ENCODE data around the gene ATP1B4. TPM values are rescaled to one million over a fixed set of nuclear protein-coding genes. Genes with fewer than 3 reads are reported as not detected.

Gene ATP1B4
- polyA plus RNA-seq, 3 donors = 0.01 TPM; not detected in 2

- H3K4me2 ChIP-seq (replicated peaks; ENCODE audit: extremely low read depth, low read length, poor library complexity, severe bottlenecking) = no peak overlapping the region
- H3K9me3 Mint-ChIP-seq = peaks cover 0 to 4% (median 0%) of the 10 kb centered on the region in 7 donors
- no peaks in the 10 kb centered on the region for H3K4me1 ChIP-seq (ENCODE audit: control insufficient read depth in 1 of 2, insufficient read depth in 2 of 2, low read length in 2 of 2)
- no peak overlapping the region for H3K27ac ChIP-seq (ENCODE audit: low read depth in 1 of 2, low read length in 2 of 2)
- H3K27me3 ChIP-seq (ENCODE audit: control insufficient read depth in 2 of 2, insufficient read depth in 2 of 2, low read length in 2 of 2) = no peaks in the 10 kb centered on the region
- WGBS (ENCODE audit: insufficient coverage) = 90% methylated on average over 2 of the region's 6 CpGs
- no peak overlapping the region for H3K9ac ChIP-seq (ENCODE audit: insufficient read depth, low read length, poor library complexity, severe bottlenecking)
- peaks cover 0 to 2% (median 0%) of the 10 kb centered on the region in 3 donors for H3K27me3 Mint-ChIP-seq (ENCODE audit: low read depth in 3 of 3)
- H3K27ac Mint-ChIP-seq = no peak overlapping the region
- no peaks in the 10 kb centered on the region for H3K79me2 ChIP-seq (ENCODE audit: insufficient read depth, low read length)
- no peak overlapping the region for H3K4me3 ChIP-seq (replicated peaks in 1 of 3; ENCODE audit: low read depth in 2 of 3, low read length in 3 of 3)
- H3K4me3 Mint-ChIP-seq = no peak overlapping the region
- intact Hi-C loops (cut with micrococcal nuclease) = no loop called here
- peaks cover 4% of the 10 kb centered on the region for H3K4me1 Mint-ChIP-seq
- H4K20me1 ChIP-seq (ENCODE audit: insufficient read depth, low read length) = no peaks in the 10 kb centered on the region
- no peaks in the 10 kb centered on the region for H3K9me3 ChIP-seq (replicated peaks in 1 of 2; ENCODE audit: control insufficient read depth in 1 of 2, insufficient read depth in 1 of 2, low read length in 2 of 2)
- H3K36me3 ChIP-seq (replicated peaks in 1 of 2; ENCODE audit: control insufficient read depth in 1 of 2, insufficient read depth in 2 of 2, low read length in 2 of 2) = no peaks in the 10 kb centered on the region
- TF ChIP-seq CTCF (IDR thresholded peaks at IDR 0.05) = no peak
- no peak overlapping the region for H2AFZ ChIP-seq (ENCODE audit: insufficient read depth, low read depth, low read length, poor library complexity, severe bottlenecking)
- H3K36me3 Mint-ChIP-seq = no peaks in the 10 kb centered on the region
- DNase-seq = no peak
These were observed 10.9 kb downstream of the ATP1B4 start for GRCh38 chrX:120372667-120373370.

- Mint-ChIP-seq H3K27me3 (ENCODE audit: low read depth in 3 of 3) (peaks cover 0 to 6% (median 0%) of the 10 kb centered on the region in 3 donors), H3K4me1 (peaks cover 4% of the 10 kb centered on the region)
- no CpG with 5 or more reads among the region's 3 CpGs for WGBS (ENCODE audit: insufficient coverage)
These were observed 15.3 kb downstream of the ATP1B4 start for GRCh38 chrX:120377179-120377578.

More at GRCh38 chrX:120377179-120377578, 15.3 kb downstream of the ATP1B4 start:
- Histone ChIP-seq H4K20me1 (ENCODE audit: insufficient read depth, low read length) (no peaks in the 10 kb centered on the region), H3K4me1 (ENCODE audit: control insufficient read depth in 1 of 2, insufficient read depth in 2 of 2, low read length in 2 of 2) (no peaks in the 10 kb centered on the region), H3K79me2 (ENCODE audit: insufficient read depth, low read length) (no peaks in the 10 kb centered on the region), H3K4me2 (replicated peaks; ENCODE audit: extremely low read depth, low read length, poor library complexity, severe bottlenecking) (no peak overlapping the region), H2AFZ (ENCODE audit: insufficient read depth, low read depth, low read length, poor library complexity, severe bottlenecking) (no peak overlapping the region), H3K9ac (ENCODE audit: insufficient read depth, low read length, poor library complexity, severe bottlenecking) (no peak overlapping the region), H3K27me3 (ENCODE audit: control insufficient read depth in 2 of 2, insufficient read depth in 2 of 2, low read length in 2 of 2) (no peaks in the 10 kb centered on the region), H3K27ac (ENCODE audit: low read depth in 1 of 2, low read length in 2 of 2) (no peak overlapping the region), H3K36me3 (replicated peaks in 1 of 2; ENCODE audit: control insufficient read depth in 1 of 2, insufficient read depth in 2 of 2, low read length in 2 of 2) (no peaks in the 10 kb centered on the region), H3K9me3 (replicated peaks in 1 of 2; ENCODE audit: control insufficient read depth in 1 of 2, insufficient read depth in 1 of 2, low read length in 2 of 2) (no peaks in the 10 kb centered on the region), H3K4me3 (replicated peaks in 1 of 3; ENCODE audit: low read depth in 2 of 3, low read length in 3 of 3) (no peak overlapping the region)
- Mint-ChIP-seq H3K9me3 (peaks cover 0 to 4% (median 0%) of the 10 kb centered on the region in 7 donors), H3K36me3 (no peaks in the 10 kb centered on the region), H3K27ac (no peak overlapping the region), H3K4me3 (no peak overlapping the region)
- intact Hi-C loops (cut with micrococcal nuclease) = no loop called here
- no peak for DNase-seq
- no peak for TF ChIP-seq CTCF (IDR thresholded peaks at IDR 0.05)
